ENCODE results near the gene TBCD.
"Not testable (repeated sequence)": the region's sequence is repeated elsewhere in the genome, so short reads cannot be mapped to it uniquely, and the experiment has no call there.

Gene TBCD

DNA sequence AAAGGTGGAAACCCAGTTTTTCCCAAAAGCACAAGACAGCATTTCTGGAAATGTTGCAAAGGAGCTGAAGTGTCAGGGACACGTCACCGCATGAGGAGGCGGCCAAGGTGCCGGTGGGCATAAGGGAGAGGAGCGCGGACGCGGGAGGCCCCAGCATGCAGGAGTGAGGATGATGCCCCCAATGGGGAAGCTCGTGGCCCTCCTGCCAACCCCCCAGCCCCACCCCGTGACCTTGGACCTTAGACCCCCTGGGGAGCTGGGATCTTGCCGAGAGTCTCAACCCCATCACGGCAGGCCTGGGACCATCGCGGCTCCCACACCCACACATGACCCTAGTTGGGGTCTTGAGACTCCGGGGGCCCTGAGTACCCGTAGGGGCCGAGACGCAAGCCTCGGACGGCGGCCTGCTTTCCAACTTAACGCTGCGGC lies 208.1 kb downstream of the TBCD start:
- DNase-seq = no peak

DNA sequence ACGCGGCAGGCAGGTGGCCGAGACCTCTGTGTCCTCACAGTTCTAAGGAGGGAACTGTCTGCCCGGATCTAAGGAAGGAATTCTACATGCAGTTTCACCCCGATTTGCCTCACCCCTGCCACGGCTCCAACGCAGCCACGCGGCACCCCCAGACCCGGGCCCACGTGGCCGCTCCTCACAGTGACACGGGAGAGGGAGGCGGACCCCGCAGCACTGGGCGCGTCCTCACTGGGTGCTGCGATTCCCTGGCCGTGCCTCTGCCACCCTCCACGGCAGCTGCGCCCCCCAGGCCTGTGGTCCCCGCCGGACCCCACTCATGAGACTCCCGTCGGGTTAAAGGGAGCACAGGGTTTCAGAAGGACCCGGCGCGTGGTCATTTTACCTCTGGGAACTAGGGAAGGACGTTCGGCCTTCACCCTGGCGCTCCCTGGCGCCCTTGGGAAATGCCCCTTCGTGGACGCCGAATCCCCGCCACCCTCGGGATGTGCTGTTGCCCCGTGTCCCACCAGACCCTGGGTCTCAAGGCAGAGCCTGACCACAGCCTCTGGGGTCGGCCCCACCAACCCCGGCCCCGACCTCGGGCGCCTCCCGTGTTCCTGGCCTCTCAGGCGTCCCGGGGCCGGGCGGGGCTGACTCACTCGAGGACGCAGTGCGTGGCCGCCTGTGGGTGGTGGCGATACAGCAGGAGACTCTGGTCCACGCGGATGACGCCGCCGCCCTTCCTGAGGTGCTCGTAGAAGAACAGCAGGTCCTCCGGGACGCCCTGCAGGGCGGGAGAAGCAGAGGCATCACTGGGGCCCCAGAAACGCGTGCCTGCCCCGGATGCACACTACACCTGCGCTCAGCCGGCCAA lies 208.8 kb downstream of the TBCD start:
- no peak for DNase-seq

DNA sequence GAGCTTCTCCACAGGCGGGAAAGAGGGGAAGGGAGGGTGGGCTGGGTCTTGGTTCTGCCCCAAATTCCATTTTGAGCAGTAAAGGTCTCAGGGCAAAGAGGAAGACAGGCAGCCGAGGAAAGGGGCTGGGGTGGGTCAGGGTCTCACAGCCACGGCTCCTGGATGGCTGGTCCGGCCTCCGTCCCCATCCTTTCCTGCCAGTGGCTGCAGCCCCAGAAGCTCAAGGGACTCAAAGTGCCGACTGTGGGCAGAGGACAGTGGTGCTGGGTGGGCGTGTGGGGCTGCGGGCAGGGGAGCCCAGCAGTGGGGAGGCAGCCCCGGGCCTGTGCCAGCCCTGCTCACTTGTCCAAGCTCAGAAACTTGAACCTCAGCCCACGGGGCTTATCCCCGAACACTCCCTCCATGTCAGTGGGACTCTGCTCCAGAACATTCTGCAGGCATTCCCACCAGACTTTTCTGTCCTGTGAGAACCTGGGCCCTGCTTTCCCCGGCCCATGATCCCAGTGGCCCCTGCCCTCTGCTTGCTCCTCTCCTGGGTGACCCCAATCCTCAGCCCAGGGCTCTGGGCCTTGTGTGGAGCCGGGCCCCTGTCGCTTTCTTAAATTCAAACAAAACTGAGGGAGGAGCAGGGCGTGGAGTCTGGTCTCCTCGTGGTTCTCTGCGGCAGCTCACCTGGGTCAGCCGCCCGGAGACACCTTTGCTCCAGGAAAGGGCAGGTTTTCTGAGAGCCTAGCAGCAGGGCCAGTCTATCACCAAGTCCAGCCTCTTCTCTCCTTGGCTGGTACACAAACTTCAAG lies 209.7 kb downstream of the TBCD start:
- DNase-seq = no peak

DNA sequence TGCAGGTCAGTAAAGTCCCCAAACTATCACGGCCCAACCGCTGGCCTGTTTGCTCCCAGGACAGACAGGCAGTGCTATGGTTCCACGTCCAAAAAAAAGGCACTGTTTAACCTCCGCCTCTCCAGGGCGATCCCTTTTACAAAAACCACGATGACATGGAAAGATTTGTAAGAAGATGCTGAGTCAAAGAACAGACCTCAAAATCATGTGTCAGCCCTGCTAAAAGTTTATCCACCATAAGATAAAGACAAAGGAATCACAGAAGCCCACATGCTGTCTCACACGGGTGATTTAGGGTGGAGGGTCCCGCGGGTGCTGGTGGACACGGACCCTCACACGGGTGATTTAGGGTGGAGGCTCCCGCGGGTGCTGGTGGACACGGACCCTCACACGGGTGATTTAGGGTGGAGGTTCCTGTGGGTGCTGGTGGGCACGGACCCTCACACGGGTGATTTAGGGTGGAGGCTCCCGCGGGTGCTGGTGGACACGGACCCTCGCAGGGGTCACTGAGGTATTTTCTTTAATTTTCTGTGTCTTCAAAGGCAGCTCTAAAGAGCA lies 210.4 kb downstream of the TBCD start:
- DNase-seq = no peak

DNA sequence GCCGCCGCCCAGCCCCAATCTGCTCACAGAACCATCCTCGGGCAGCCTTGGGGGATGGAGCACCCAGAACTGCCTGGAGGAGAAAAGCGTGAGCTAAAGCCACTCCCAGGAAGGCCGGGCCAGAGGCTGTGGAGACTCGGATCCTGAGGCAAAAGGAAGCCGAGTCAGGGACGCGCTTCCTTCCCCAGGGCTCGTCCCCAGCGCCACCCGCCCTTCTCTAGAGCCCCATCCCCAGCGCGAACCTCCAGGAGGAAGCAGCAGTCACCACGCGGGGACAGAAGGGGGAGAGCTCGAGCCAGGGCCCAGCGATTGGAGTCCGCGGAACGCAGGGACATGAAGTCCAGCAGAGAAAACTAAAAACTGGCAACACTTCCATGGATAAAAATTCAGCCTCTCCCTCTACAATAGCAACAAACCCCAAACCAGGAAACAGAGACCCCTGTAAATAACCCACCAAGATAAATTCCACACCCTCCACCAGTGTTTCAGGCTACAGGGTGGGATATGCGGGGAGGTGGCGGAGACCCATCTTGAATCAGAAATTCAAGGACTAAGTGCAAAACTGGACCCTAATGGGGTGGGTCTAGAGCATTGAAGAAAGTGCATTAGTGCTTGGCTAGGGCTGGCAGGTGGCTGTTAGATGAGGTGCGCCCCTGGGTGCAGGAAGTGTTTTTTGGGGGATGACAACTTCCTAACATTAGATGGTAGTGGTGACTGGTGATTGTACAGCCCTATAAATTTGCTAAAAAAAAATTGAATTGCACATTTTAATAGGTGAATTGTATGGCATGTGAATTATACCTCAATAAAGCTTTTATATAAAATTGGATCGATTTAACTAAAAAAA lies 211.5 kb downstream of the TBCD start:
- peak; percentile 11 for DNase-seq

DNA sequence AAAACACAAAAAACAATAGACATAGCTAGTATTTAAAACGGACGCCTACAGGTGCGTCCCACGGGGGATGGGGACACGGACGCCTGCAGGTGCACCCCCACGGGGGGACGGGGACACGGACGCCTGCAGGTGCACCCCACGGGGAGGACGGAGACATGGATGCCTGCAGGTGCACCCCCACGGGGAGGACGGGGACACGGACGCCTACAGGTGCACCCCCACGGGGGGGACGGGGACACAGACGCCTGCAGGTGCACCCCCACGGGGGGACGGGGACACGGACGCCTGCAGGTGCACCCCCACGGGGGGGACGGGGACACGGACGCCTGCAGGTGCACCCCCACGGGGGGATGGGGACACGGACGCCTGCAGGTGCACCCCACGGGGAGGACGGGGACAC lies 212.6 kb downstream of the TBCD start:
- not testable (repeated sequence) for DNase-seq

DNA sequence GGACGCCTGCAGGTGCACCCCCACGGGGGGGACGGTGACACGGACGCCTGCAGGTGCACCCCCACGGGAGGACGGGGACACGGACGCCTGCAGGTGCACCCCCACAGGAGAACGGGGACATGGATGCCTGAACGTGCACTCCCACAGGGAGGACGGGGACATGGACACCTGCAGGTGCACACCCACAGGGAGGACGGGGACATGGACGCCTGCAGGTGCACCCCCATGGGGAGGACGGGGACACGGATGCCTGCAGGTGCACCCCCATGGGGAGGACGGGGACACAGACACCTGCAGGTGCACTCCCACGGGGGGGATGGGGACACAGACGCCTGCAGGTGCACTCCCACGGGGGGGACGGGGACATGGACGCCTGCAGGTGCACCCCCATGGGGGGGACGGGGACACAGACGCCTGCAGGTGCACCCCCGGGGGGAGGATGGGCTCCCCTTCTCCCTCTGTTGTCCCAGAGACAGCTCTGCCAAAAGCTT lies 213.0 kb downstream of the TBCD start:
- DNase-seq = no peak

DNA sequence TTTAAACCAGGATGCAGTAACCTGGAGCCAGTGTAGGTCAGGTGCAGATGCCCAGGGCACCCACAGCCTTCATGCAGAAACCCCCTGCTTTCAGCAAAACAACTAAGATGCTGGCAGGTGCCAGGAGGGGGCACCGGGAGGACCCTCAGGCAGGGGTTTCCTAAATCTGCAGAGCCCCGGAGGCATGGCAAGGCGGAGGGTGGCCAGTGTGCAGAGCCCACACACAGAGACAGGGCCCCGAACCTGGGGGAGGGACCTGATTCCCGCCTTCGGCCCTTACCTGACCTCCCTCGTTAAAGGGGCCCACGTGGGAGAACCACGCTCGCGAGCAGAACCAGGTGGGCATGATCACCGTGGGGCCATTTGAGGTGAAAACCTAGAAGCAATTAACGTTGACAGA lies 213.5 kb downstream of the TBCD start:
- DNase-seq = no peak

DNA sequence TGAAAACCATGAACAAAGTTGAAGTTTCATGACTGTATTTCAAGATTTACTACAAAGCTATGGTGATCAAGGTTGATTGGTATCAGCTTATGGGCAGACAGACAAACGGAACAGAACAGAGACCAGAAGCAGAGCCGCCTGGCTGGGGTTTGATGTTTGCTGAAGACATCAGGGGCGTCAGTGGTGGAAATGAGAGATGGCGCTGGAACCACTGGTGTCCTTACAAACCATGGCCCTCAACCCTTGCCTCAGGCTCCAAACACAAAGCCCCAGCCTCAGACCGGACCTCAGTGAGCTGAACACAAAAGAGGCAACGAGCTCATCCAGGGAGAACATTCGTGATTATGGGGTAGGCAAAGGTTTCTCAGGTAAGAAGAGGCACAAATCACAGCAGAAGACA lies 214.6 kb downstream of the TBCD start:
- DNase-seq = no peak

DNA sequence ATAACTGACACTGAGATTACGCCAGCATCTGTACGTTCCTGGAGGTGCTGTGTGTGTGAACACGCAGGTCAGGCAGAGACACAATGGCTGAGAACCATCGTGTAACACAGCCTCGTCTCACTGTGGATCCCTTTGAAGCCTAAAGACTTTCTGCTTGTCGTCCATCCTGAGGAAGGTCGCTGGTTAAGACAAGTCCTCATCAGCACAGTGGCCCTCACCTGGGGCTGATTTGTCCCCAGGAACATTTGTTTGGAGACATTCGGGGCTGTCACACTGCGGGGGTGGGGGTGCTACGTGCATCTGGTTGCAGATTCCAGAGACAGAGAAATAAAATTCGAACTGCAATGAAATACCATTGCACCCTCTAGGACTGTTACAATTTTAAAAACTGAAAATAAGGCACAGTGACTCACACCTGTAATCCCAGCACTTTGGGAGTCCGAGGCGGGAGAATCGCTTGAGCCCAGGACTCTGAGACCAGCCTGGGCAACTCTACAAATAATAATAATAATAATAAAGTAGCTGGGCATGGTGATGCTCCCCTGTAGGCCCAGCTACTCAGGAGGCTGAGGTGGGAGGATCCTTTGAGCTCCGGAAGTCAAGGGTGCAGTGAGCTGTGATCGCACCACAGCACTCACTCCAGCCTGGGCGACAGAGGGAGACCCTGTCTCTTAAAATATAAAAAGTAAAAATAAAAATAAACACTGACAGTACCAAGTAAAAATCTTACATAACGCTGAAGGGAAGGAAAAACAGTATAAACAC lies 215.6 kb downstream of the TBCD start:
- no peak for DNase-seq

DNA sequence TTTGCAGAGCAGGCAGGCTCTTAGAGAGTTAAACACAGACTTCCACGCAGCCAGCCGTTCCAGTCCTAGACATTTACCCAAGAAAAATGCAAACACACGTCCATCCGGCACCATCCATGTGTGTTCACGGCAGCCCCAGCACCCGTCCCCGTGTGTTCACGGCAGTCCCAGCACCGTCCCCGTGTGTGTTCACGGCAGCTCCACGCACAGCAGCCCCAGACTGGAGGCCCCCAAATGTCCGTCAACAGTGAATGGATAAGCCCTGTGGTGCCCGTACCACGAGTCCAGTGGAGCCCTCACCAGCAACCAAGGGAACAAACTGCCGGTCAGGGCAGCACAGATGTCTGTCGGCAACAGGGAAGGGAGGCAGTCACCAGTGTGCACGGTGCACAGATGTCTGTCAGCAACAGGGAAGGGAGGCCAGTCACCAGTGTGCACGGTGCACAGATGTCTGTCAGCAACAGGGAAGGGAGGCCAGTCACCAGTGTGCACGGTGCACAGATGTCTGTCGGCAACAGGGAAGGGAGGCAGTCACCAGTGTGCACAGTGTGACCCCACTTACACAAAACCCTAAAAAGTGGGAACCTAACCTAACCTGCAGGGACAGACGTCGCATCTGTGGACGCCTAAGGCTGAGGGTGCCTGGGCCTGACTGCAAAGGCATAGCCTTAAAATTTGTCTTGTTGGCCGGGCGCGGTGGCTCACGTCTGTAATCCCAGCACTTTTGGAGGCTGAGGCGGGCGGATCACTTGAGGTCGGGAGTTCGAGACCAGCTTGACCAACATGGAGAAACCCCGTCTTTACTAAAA lies 216.4 kb downstream of the TBCD start:
- not testable (repeated sequence) for DNase-seq

DNA sequence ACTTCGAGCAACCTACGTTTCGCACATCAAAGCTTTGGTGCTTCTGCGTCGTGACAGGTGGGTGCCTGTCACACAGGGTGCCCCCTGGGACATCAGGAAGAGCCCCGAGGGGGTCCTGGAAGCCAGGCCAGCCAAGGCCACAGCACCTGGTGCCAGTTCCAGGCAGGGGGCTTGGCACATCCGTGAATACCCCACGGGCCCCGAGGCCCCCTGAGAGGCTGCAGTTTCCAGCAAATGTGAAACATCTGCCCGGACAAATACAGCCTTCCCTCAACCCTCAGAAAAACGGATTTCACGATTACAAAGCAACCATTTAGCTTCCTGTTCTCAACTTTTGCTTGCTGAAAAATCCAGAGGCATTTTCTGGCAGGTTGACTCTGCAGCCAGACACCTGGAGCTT lies 218.2 kb downstream of the TBCD start:
- no peak for DNase-seq

DNA sequence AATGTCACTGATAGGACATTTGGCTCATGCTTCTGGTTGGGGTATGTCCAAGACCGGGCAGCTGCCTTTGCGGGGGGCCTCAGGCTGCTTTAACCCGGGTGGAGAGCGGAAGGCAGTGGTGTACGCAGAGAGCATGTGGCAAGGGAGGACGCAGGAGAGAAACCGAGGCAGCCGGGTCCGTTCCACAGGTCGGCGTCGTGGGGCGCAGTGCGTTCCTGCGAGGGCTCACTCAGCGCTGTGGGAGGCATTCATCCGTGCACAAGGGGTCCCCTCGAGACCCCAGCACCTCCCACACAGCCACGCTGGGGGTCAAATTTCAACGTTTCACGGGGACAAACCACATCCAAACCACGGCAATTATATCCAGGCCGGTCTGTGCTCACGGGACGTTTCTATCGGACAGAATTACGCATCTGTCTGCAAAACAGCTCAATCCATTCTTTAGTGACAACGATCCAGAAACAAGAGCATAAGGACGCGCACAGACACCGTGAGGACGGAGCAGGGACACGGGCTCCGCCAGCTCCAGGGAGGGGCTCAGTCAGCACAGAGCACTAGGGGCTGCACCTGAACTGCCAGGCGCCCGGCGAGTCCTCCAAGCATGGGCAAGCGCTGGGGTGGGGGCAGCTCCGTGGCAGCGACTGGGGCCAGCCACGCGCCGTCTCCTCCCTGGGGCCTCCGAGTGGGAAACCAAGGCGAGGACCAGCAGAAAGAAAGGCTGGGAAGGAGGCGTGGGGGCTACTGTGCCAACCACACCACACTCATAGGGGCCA lies 219.1 kb downstream of the TBCD start:
- DNase-seq = no peak

DNA sequence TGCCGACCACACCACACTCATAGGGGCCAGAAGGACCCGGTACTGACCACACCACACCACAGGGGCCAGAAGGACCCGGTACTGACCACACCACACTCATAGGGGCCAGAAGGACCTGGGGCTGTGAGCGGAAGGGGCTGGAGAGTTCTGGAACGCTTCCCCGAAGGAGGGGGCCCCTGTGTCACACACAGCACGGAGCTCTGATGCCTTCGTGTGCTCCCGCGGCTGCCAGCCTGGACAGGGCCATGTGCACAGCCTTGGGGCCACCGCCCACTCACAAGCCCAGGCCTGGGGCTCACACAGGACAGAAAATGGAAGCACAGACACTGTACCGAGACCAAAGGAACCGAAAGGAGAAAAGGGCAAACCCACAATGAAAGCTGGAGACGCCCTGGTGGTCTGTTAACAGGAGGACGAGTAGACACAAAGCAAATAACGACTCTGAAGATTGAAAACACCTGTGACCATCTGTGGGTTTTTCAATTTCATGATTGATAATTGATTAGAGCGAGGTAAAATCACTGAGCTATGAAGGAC lies 221.0 kb downstream of the TBCD start:
- DNase-seq = no peak

DNA sequence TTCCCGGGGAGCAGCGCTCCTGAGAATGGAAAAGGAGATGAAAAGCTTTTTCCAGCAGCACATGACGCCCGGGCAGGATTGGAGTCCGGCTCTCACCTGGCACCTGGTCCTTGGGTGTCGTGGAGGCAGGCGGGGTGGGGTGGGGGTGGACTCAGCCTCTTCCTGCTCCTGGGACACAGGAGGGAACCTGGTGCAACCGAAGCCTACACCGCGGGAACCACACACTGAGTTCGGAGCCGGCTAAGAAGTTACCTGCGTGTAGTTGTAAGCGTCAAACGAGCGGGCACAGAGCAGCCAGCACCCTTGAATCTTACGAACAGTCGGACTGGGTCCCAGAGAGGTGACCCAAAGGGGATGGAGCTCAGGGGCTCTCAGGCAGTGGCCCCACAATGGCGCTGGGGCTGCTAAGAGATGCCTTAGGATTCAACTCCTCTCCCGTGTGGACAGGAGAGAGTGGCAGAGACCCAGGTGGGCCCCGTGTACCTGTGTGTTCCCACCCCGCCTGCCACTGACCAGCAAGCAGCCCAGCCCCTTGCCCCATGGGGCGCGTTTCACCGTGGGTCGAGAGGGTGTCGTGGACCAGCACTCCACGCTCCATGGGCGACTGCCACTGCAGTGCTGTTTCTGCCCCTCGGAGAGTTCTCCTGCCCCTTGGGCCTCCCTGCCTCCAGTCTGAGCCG lies 221.7 kb downstream of the TBCD start:
- no peak for DNase-seq

DNA sequence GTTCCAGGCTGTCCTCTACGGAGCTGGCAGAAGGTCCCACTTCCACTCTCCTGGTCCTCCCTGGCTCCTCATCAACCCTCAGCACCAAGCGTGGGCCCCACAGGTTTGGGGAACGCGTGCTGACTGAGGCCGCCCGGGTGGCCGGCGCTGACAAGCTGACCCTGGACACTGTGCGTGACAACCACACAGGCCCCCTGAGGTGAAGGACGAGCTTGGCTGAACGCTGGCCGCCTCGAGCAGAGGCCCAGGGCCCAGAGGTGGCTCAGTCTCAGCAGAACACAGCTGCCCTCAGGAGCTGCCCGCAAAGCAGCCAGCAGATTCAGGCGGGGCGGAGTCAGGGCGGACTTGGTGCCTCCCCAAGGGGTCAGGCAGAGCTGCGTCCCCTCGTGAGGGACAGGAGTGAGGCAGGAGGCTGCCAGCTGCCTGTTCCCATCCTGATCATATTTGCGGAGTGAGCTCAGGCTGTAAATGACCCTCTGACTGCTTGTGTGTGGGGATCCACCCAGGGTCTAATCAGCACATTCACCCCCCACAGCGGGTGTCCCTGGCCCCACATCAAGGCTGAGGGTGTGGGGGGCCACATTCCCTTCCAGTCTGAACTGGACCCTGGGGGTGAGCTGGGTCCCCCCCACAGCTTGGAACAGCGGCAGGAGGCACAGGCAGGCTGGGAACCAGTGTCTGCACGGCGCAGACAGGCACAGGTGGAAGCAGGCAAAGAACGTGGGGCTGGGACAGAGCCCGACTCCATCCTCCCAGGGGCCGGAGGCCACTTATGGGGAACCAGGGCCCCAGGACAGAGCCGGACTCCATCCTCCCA lies 222.5 kb downstream of the TBCD start:
- no peak for DNase-seq

DNA sequence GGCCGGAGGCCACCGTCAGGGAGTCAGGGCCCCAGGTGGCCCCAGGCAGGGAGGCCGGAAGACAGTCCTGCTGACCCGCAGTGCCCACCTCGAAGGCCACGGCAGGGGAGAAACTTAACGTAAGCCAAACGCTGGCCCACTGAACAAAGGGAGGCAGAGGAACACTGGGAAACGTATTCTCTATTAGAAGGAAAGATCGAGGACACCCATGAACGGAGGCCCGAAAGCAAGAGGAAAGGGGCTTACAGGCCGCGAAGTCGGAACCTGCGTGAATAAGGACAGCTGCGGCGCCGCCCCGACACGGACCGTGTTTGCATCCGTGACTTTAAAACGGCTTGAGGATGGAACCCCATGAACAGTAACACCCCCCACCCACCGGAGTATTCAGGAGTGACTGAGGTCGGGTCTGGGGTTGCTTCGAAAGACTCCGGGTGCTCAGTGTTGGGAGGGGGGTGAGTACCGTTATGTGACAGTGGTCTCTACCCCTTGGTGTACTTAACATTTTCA lies 225.2 kb downstream of the TBCD start:
- DNase-seq = no peak

DNA sequence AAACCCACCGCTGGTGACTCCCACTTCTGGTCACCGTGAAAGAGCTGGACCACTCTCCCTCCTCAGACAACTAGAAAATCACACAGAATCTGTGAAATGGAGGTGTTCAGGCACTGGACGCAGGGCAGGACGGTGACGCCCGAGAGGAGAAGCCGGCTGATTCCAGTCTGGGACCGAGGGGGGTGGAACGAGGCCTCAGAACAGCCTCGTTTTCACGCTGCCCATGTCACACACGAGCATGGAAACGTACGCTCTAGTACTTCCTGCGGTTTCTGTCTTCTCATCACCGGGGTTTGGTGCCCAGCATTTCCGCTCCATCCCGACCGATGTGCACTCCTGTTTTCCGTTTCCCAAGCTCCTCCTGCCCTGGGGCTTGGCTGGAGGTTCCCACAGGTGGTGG lies 225.7 kb downstream of the TBCD start:
- DNase-seq = no peak
